ENCODE results near the gene SPARC.

DNA sequence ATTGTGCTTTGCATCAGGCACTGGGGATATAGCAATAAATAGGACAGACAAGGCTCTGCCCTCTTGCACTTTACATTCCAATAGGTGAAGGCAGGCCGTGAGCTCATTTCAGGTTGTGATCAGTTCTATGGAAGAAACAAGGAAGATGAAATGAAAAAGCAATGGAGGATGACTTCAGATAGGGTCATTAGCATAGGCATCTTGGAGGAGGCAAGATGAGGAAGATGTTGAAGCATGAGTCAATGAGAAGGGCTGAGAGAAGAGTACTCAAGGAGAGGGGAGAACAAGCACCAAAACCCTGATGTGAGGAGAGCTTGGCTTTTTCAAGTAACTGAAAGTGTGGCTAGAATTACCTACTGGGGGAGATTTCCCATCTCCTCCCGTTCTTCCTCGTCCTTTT lies 5.0 kb upstream of the SPARC start:
- TF ChIP-seq POLR2A (IDR thresholded peaks at IDR 0.05): no peak
- TF ChIP-seq, protein P1, sequence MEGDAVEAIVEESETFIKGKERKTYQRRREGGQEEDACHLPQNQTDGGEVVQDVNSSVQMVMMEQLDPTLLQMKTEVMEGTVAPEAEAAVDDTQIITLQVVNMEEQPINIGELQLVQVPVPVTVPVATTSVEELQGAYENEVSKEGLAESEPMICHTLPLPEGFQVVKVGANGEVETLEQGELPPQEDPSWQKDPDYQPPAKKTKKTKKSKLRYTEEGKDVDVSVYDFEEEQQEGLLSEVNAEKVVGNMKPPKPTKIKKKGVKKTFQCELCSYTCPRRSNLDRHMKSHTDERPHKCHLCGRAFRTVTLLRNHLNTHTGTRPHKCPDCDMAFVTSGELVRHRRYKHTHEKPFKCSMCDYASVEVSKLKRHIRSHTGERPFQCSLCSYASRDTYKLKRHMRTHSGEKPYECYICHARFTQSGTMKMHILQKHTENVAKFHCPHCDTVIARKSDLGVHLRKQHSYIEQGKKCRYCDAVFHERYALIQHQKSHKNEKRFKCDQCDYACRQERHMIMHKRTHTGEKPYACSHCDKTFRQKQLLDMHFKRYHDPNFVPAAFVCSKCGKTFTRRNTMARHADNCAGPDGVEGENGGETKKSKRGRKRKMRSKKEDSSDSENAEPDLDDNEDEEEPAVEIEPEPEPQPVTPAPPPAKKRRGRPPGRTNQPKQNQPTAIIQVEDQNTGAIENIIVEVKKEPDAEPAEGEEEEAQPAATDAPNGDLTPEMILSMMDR (IDR thresholded peaks at IDR 0.05): no peak

Data from uterus (tissue), 2 donors.